Activated naive CD4-positive, alpha-beta T cell treated with anti-CD3 and anti-CD28 coated beads for 36 hours (primary cell): ENCODE results near the gene COL4A1. TPM values are rescaled to one million over a fixed set of nuclear protein-coding genes. Genes with fewer than 3 reads are reported as not detected.

Experiments
- CTCF ChIA-PET: fragments of 350-600 bp; sonication (Branson Sonifier 250); formaldehyde crosslinking; loops from one replicate; lab custom pipeline; 2021; ENCODE audit warnings: antibody characterized with exemption; lab: Charles Lee
- DNase-seq: peaks from one replicate; pipeline ENCODE4 v3.0.0-alpha.2; 2020
- H3K27ac Mint-ChIP-seq: one replicate; pipeline ENCODE4 v1.8.0; 2021; ENCODE audit warnings: mild to moderate bottlenecking, mixed read lengths
- H3K27me3 Mint-ChIP-seq: one replicate; pipeline ENCODE4 v1.8.0; 2021; ENCODE audit warnings: low read depth, mixed read lengths
- H3K36me3 Mint-ChIP-seq: one replicate; pipeline ENCODE4 v1.8.0; 2021; ENCODE audit warnings: low read depth, mixed read lengths
- H3K4me1 Mint-ChIP-seq: one replicate; pipeline ENCODE4 v1.8.0; 2021; ENCODE audit warnings: low read depth, mixed read lengths
- H3K4me3 Mint-ChIP-seq: one replicate; pipeline ENCODE4 v1.8.0; 2021; ENCODE audit warnings: mild to moderate bottlenecking, moderate library complexity, mixed read lengths
- H3K9me3 Mint-ChIP-seq: one replicate; pipeline ENCODE4 v1.8.0; 2021; ENCODE audit warnings: mixed read lengths
- intact Hi-C: fragments of 100-400 bp; cut with micrococcal nuclease; formaldehyde crosslinking; loops from one replicate; pipeline ENCODE4 v1.15.1; 2023
- total RNA-seq, 2 experiments: library from RNA; stranded (reverse); gene quantifications; one replicate each; pipeline ENCODE4 v1.2.3, GENCODE V29; 2021

Gene COL4A1
- total RNA-seq, 2 experiments from 2014 or later = 0.07 TPM; not detected in 1

DNA sequence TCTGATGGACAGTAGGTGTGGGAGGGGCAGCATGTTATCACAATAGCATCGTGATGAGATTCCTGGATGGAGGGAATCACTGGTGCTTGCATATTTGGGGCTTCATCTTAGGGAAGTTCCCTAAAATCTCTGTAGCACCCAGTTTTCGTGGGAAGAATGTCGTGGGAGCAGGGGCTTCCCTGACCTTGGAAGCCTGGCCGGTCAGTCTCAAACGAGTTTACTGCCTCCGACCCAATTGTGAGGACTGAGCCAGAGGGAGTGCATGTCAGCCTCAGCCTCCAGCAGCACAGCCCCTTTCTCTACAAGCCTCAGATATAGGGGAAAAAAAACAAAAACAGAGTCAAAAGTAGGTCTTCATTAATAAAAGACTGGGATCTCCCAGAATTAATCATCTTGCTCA lies 32.3 kb upstream of the COL4A1 start:
- CTCF ChIA-PET = interaction anchor here (0.6 kb wide), 1 partner anchor 9 kb away, joined by 3 read pairs; no protein-coding TSS in a partner anchor
- Mint-ChIP-seq H3K4me3 (no peak overlapping the region), H3K27ac (peak overlapping the region; percentile 16), H3K9me3 (no peaks in the 10 kb centered on the region), H3K4me1 (peaks cover 32% of the 10 kb centered on the region), H3K27me3 (peaks cover 14% of the 10 kb centered on the region), H3K36me3 (no peaks in the 10 kb centered on the region)
- DNase-seq = no peak
- intact Hi-C loops = no loop called here

DNA sequence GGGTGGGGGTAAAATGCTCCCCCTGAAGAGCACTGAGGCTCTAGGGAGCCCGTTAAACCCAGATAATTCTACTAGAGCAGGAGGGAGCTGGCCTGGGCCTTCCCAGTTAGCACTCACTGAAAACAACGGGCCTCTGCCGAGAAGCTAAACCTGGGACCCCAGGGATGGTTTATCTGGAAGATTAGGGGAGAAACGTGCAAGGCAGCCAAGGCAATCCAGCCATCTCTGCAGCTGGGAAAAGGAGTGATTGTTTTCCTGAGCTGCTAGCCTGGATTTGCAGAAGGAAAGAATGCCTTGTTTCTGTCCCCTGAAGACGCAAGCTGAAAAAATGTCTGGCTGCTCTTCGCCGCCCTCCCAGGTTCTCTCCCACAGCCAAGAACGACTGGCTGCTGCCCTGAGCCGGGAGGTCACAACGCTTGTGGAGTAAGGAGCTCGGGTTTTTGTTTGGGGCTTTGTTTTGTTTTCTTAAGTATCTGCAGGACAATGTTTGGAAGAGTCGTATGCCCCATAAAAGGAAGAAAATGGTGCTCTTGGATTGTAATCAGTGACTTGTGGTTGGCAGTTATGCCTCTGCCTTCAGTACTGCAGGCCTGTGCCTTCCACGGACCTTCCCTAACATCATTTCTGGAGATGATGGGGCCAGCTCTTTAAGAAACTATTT lies 31.6 kb upstream of the COL4A1 start:
- CTCF ChIA-PET = interaction anchor here (0.6 kb wide), 1 partner anchor 9 kb away, joined by 3 read pairs; no protein-coding TSS in a partner anchor
- peaks cover 32% of the 10 kb centered on the region for H3K4me1 Mint-ChIP-seq

GRCh38 chr13:110337247-110337646 lies 30.3 kb upstream of the COL4A1 start:
- intact Hi-C loops = no loop called here
- Mint-ChIP-seq H3K36me3 (no peaks in the 10 kb centered on the region), H3K27ac (no peak overlapping the region), H3K27me3 (peaks cover 19% of the 10 kb centered on the region), H3K4me3 (no peak overlapping the region), H3K4me1 (peaks cover 32% of the 10 kb centered on the region), H3K9me3 (no peaks in the 10 kb centered on the region)
- CTCF ChIA-PET = no interaction called here
- DNase-seq = no peak

More for the DNA sequence above, 31.6 kb upstream of the COL4A1 start:
- intact Hi-C loops = no loop called here
- Mint-ChIP-seq H3K9me3 (no peaks in the 10 kb centered on the region), H3K4me3 (no peak overlapping the region), H3K36me3 (no peaks in the 10 kb centered on the region), H3K27ac (peak overlapping the region; percentile 16), H3K27me3 (peaks cover 14% of the 10 kb centered on the region)
- no peak for DNase-seq

- CTCF ChIA-PET = no interaction called here
- H3K27me3 Mint-ChIP-seq = peaks cover 16% of the 10 kb centered on the region
- no peaks in the 10 kb centered on the region for H3K36me3 Mint-ChIP-seq
- no peaks in the 10 kb centered on the region for H3K9me3 Mint-ChIP-seq
- intact Hi-C loops = no loop called here
- no peak overlapping the region for H3K4me3 Mint-ChIP-seq
- no peak for DNase-seq
- peaks cover 29% of the 10 kb centered on the region for H3K4me1 Mint-ChIP-seq
- no peak overlapping the region for H3K27ac Mint-ChIP-seq
Measured at GRCh38 chr13:110336681-110337080, 29.7 kb upstream of the COL4A1 start.

DNA sequence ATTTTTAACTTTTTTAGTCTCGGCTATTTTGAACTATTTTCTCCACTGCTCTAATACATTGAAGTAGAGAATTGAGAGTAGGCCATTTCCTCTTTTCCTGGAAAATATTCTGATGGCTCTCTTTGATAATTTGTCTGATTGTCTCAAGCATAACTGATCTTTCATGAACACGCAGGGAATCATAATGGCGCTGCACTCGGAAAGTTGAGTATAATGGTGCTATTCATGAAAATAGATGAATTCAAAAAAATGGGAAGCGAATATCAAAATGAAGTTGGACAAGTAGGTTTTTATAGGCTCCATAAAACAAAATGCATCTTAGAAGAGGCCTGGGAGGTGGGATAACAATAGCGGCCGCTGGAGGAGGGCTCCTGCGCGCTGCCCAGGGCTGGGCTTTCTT lies 29.2 kb upstream of the COL4A1 start:
- Mint-ChIP-seq H3K27me3 (peaks cover 13% of the 10 kb centered on the region), H3K27ac (no peak overlapping the region), H3K4me1 (peaks cover 23% of the 10 kb centered on the region), H3K9me3 (no peaks in the 10 kb centered on the region), H3K36me3 (no peaks in the 10 kb centered on the region), H3K4me3 (no peak overlapping the region)
- CTCF ChIA-PET = no interaction called here
- DNase-seq = no peak
- intact Hi-C loops = no loop called here

DNA sequence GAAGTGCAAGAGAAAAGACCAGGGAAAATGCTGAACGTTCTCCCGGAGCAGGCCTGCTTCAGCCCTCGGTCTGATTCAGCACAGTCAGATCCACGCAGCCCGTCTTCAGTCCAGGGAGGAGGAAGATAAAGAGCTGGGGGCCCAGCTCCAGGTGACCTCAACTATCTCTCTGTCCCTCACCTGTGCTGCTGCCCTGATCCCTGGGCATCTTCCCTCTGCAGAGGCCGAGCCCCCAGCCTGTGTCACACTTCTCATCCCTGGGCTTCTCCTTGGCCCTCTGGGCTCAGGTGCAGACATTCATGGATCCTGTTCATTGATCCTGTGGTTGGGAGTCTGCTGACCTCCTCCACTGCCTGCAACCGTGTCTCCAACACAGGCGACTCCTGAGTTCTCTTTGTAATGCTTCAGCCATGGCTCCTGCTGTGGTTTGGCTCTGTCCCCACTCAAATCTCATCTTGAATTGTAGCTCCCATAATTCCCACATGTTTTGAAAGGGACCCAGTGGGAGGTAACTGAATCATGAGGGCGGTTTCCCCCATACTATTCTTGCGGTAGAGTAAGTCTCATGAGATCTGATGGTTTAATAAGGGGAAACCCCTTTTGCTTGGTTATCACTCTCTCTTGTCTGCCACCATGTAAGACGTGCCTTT lies 28.0 kb upstream of the COL4A1 start:
- H3K27ac Mint-ChIP-seq = peak overlapping the region; percentile 4
- intact Hi-C loops = no loop called here
- no peak overlapping the region for H3K4me3 Mint-ChIP-seq
- H3K9me3 Mint-ChIP-seq = no peaks in the 10 kb centered on the region
- DNase-seq = no peak
- no peaks in the 10 kb centered on the region for H3K36me3 Mint-ChIP-seq
- CTCF ChIA-PET = no interaction called here
- peaks cover 12% of the 10 kb centered on the region for H3K27me3 Mint-ChIP-seq
- H3K4me1 Mint-ChIP-seq = peaks cover 12% of the 10 kb centered on the region

- peaks cover 5% of the 10 kb centered on the region for H3K4me1 Mint-ChIP-seq
- H3K9me3 Mint-ChIP-seq = no peaks in the 10 kb centered on the region
Measured at GRCh38 chr13:110334256-110334655, 27.3 kb upstream of the COL4A1 start.

DNA sequence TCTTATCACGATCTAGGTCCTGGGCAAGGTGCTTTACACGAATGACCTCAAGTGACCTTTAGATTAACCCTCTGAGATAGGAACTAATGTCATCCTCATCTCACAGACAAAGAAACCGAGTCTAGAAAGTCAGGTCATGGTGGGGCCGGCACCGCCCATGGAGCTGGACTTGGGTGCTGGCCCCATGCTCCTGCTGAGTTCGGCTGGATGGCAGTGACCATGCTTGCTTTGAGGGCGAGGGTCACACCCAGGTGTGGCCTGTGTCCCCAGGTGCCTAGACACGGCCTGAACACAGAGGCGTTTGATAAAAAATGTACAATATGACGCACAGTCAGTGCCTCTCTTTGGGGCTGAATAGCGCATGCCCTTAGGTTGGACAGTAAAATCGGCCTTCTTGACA lies 26.9 kb upstream of the COL4A1 start:
- CTCF ChIA-PET = no interaction called here
- H3K4me1 Mint-ChIP-seq = peaks cover under 1% of the 10 kb centered on the region
- H3K36me3 Mint-ChIP-seq = no peaks in the 10 kb centered on the region
- H3K27ac Mint-ChIP-seq = no peak overlapping the region
- H3K27me3 Mint-ChIP-seq = peaks cover 14% of the 10 kb centered on the region
- intact Hi-C loops = no loop called here
- no peak overlapping the region for H3K4me3 Mint-ChIP-seq
- no peaks in the 10 kb centered on the region for H3K9me3 Mint-ChIP-seq
- DNase-seq = no peak

More at GRCh38 chr13:110334256-110334655, 27.3 kb upstream of the COL4A1 start:
- DNase-seq = no peak
- Mint-ChIP-seq H3K27me3 (peaks cover 16% of the 10 kb centered on the region), H3K27ac (no peak overlapping the region), H3K4me3 (no peak overlapping the region), H3K36me3 (no peaks in the 10 kb centered on the region)
- CTCF ChIA-PET = no interaction called here
- intact Hi-C loops = no loop called here

- no peaks in the 10 kb centered on the region for H3K4me1 Mint-ChIP-seq
- CTCF ChIA-PET = no interaction called here
- H3K36me3 Mint-ChIP-seq = no peaks in the 10 kb centered on the region
- peaks cover 13% of the 10 kb centered on the region for H3K27me3 Mint-ChIP-seq
- H3K4me3 Mint-ChIP-seq = no peak overlapping the region
- no peak overlapping the region for H3K27ac Mint-ChIP-seq
- no peaks in the 10 kb centered on the region for H3K9me3 Mint-ChIP-seq
- no peak for DNase-seq
- intact Hi-C loops = no loop called here
Measured at GRCh38 chr13:110332750-110333149, 25.8 kb upstream of the COL4A1 start.

- CTCF ChIA-PET = no interaction called here
- intact Hi-C loops = no loop called here
- DNase-seq = no peak
- Mint-ChIP-seq H3K27ac (no peak overlapping the region), H3K4me3 (no peak overlapping the region), H3K36me3 (no peaks in the 10 kb centered on the region), H3K4me1 (no peaks in the 10 kb centered on the region), H3K27me3 (peaks cover 20% of the 10 kb centered on the region), H3K9me3 (no peaks in the 10 kb centered on the region)
Measured at GRCh38 chr13:110331362-110331761, 24.4 kb upstream of the COL4A1 start.

DNA sequence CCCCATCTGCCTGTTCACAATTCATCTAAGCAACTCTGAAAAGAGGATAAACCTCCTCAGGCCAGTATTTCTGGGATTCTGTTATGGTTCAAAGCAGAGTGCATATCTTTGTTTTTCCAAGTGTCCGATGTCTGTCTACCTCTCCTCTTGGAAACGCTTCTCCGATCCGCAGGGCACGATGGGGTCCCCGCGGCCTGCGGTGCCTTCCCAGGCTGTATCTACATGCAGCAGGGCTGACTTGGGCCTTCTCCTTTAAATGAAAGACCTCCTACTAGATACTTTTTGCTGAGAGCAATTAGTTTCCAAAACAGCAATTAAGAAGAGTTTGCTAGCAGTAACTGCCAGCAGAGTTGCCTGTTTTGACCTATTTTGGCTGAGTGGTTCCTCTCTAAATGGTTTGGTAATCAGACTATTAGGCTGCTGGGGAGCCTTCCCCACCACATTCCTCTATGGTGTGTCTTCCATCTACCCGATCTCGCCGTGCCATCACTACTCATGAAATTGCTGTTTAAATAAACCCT lies 23.6 kb upstream of the COL4A1 start:
- intact Hi-C loops = no loop called here
- H3K36me3 Mint-ChIP-seq = no peaks in the 10 kb centered on the region

DNA sequence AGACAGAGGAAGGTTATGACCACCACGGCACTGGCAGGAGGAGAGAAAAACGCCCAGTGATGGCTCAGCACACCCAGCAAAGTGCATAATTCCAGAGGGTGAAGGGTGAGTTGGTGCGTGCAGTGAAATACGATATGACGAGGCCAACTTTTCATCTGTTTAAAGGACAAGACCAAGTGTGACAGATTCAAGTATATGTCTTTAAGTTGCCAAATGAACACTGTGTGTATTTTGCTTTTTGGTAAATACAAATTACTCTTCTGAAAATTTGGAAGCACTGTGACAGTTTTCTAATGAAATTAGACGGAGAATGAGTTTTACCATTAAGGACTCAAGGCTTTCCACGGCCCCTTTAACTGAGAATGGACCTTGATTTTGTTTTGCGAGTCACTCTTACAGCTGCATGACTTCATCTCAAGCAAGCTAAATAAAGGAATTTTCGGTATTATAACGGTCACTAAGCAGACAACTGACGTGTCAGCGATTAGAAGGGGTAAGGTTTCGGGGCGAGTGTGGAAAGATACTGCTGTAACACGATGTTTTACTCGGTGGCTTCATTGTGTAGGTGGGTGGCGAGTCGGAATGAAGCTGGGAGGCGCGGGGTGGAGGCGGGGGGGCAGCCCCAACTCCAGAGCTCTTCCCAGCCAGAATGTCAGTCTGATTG lies 23.0 kb upstream of the COL4A1 start:
- no peak overlapping the region for H3K4me3 Mint-ChIP-seq
- H3K27me3 Mint-ChIP-seq = peaks cover 30% of the 10 kb centered on the region
- H3K27ac Mint-ChIP-seq = no peak overlapping the region
- no peak for DNase-seq
- no peaks in the 10 kb centered on the region for H3K4me1 Mint-ChIP-seq
- no peaks in the 10 kb centered on the region for H3K9me3 Mint-ChIP-seq
- CTCF ChIA-PET = interaction anchor here (0.6 to 0.8 kb wide), 2 partner anchors 9 to 45 kb away, joined by 3 read pairs; no protein-coding TSS in a partner anchor
- intact Hi-C loops = no loop called here
- no peaks in the 10 kb centered on the region for H3K36me3 Mint-ChIP-seq

More for the DNA sequence above, 23.6 kb upstream of the COL4A1 start:
- H3K27me3 Mint-ChIP-seq = peaks cover 25% of the 10 kb centered on the region
- H3K27ac Mint-ChIP-seq = no peak overlapping the region
- no peak for DNase-seq
- no peaks in the 10 kb centered on the region for H3K4me1 Mint-ChIP-seq
- no peak overlapping the region for H3K4me3 Mint-ChIP-seq
- no peaks in the 10 kb centered on the region for H3K9me3 Mint-ChIP-seq
- CTCF ChIA-PET = interaction anchor here (0.8 kb wide), 1 partner anchor 8 kb away, joined by 3 read pairs; no protein-coding TSS in a partner anchor
